WI38 (cell line): ENCODE data around the gene GRID2.

Experiments
- H3K4me3 ChIP-seq: 2 replicates; pipeline ENCODE4 v1.5.1; 2011; ENCODE audit warnings: low read depth, mild to moderate bottlenecking, control low read depth, low read length
- CTCF ChIP-seq: IDR thresholded peaks from 2 replicates; pipeline ENCODE4 v1.5.1; 2012; ENCODE audit warnings: low read depth, mild to moderate bottlenecking, control low read depth, low read length

Gene GRID2

GRCh38 chr4:93179044-93179443 is 875.3 kb downstream of the GRID2 start:
- H3K4me3 ChIP-seq: no peak overlapping the region
- TF ChIP-seq CTCF: no peak

- no peak for TF ChIP-seq CTCF
- no peak overlapping the region for H3K4me3 ChIP-seq
Measured at GRCh38 chr4:93182722-93183121, 879.0 kb downstream of the GRID2 start.

- TF ChIP-seq CTCF: no peak
- no peak overlapping the region for H3K4me3 ChIP-seq
Measured at GRCh38 chr4:93183576-93183975, 879.8 kb downstream of the GRID2 start.

GRCh38 chr4:93184053-93184452 is 880.3 kb downstream of the GRID2 start:
- no peak overlapping the region for H3K4me3 ChIP-seq
- no peak for TF ChIP-seq CTCF

GRCh38 chr4:93186846-93187245 is 883.1 kb downstream of the GRID2 start:
- no peak for TF ChIP-seq CTCF
- no peak overlapping the region for H3K4me3 ChIP-seq

- no peak overlapping the region for H3K4me3 ChIP-seq
- no peak for TF ChIP-seq CTCF
Measured at GRCh38 chr4:93187466-93187865, 883.7 kb downstream of the GRID2 start.

GRCh38 chr4:93187892-93188291 is 884.1 kb downstream of the GRID2 start:
- H3K4me3 ChIP-seq: no peak overlapping the region
- TF ChIP-seq CTCF: no peak
